ENCODE results near the gene SMARCA5.

Gene SMARCA5

GRCh38 chr4:143513314-143514168, at the start of gene SMARCA5:
TSS of gene SMARCA5 (plus strand) at chr4:143513702. CDS start at chr4:143513925, 223 bp downstream.
- H3K4me3 ChIP-seq (replicated peaks; ENCODE audit: low read depth, low read length), result peak within 1 kb of the TSS; percentile 94
- peak; percentile 99 for DNase-seq (ENCODE audit: low read depth)
- TF ChIP-seq CTCF (IDR thresholded peaks at IDR 0.05; ENCODE audit: low read length, missing control alignments), result no peak

GRCh38 chr4:143473334-143474126, 40.0 kb upstream of the SMARCA5 start:
- no peak for DNase-seq (ENCODE audit: low read depth)
- no peak for TF ChIP-seq CTCF (IDR thresholded peaks at IDR 0.05; ENCODE audit: low read length, missing control alignments)
- no peak overlapping the region for H3K4me3 ChIP-seq (replicated peaks; ENCODE audit: low read depth, low read length)

GRCh38 chr4:143477487-143477886, 36.0 kb upstream of the SMARCA5 start:
- H3K4me3 ChIP-seq (replicated peaks; ENCODE audit: low read depth, low read length), result no peak overlapping the region
- no peak for DNase-seq (ENCODE audit: low read depth)
- TF ChIP-seq CTCF (IDR thresholded peaks at IDR 0.05; ENCODE audit: low read length, missing control alignments), result no peak

- no peak for DNase-seq (ENCODE audit: low read depth)
- no peak overlapping the region for H3K4me3 ChIP-seq (replicated peaks; ENCODE audit: low read depth, low read length)
- no peak for TF ChIP-seq CTCF (IDR thresholded peaks at IDR 0.05; ENCODE audit: low read length, missing control alignments)
Observed at GRCh38 chr4:143481361-143481760, 32.1 kb upstream of the SMARCA5 start.

GRCh38 chr4:143482840-143483239, 30.7 kb upstream of the SMARCA5 start:
- no peak overlapping the region for H3K4me3 ChIP-seq (replicated peaks; ENCODE audit: low read depth, low read length)
- peak; percentile 66 for TF ChIP-seq CTCF (IDR thresholded peaks at IDR 0.05; ENCODE audit: low read length, missing control alignments)
- peak; percentile 79 for DNase-seq (ENCODE audit: low read depth)

- no peak for TF ChIP-seq CTCF (IDR thresholded peaks at IDR 0.05; ENCODE audit: low read length, missing control alignments)
- no peak overlapping the region for H3K4me3 ChIP-seq (replicated peaks; ENCODE audit: low read depth, low read length)
- no peak for DNase-seq (ENCODE audit: low read depth)
Observed at GRCh38 chr4:143486314-143486713, 27.2 kb upstream of the SMARCA5 start.

All from fibroblast of pulmonary artery (primary cell).